Measurements from ENCODE around the gene BMPER. TPM values are rescaled to one million over a fixed set of nuclear protein-coding genes. Genes with fewer than 3 reads are reported as not detected.

BMPER gene
- polyA plus RNA-seq, 1 of the 3 experiments (the other 2 are of a cell fraction), result 20.0 TPM

- no peak for TF ChIP-seq USF2 (IDR thresholded peaks at IDR 0.05; ENCODE audit: borderline replicate concordance, low read depth, low read length)
- TF ChIP-seq EP300 (IDR thresholded peaks at IDR 0.05; ENCODE audit: borderline replicate concordance in 1 of 2, low read depth in 1 of 2, low read length in 1 of 2), result no peak; a peak in 1 of 4 replicates
- 0 out of 2 replicates have a peak, but pooled peaks have one; percentile 51 for TF ChIP-seq ELF1 (IDR thresholded peaks at IDR 0.05)
- peak; percentile 89 for TF ChIP-seq MAX (IDR thresholded peaks at IDR 0.05; ENCODE audit: low read depth)
- TF ChIP-seq EZH2phosphoT487 (IDR thresholded peaks at IDR 0.05; ENCODE audit: borderline replicate concordance, low read depth), result no peak
- no peak for TF ChIP-seq MXI1 (IDR thresholded peaks at IDR 0.05; ENCODE audit: low read depth, low read length)
- no peak for TF ChIP-seq JUND (IDR thresholded peaks at IDR 0.05)
- peak; percentile 58 for TF ChIP-seq TCF12 (IDR thresholded peaks at IDR 0.05)
- peak; percentile 15; the same call in 1 of the 2 replicates for TF ChIP-seq PBX3 (IDR thresholded peaks at IDR 0.05)
- no peak for TF ChIP-seq YY1 (IDR thresholded peaks at IDR 0.05; ENCODE audit: low read depth)
Observed at GRCh38 chr7:33932832-33933468, 27.6 kb downstream of the BMPER start (continued).

GRCh38 chr7:33933611-33934281, 28.4 kb downstream of the BMPER start:
- no peaks in the 10 kb centered on the region for H3K9me2 ChIP-seq
- peak; percentile 31 for DNase-seq

More at GRCh38 chr7:33933611-33934281, 28.4 kb downstream of the BMPER start:
- Histone ChIP-seq H3K4me2 (peak overlapping the region; percentile 77), H3K4me3 (ENCODE audit: low read depth in 2 of 2, low read length in 1 of 2) (0 out of 4 replicates have a peak overlapping the region, but pooled peaks of 1 of the 2 experiments have one; percentile 49), H3K4me1 (ENCODE audit: control insufficient read depth in 1 of 2, insufficient read depth in 2 of 2, low read depth in 1 of 2, low read length in 1 of 2) (peaks cover 19 to 24% of the 10 kb centered on the region in 2 experiments), H3K9ac (peak overlapping the region; percentile 67), H3K27me3 (ENCODE audit: insufficient read depth) (no peaks in the 10 kb centered on the region), H3K27ac (ENCODE audit: low read depth in 2 of 2, low read length in 1 of 2) (peak overlapping the region in 1 of 2 experiments; percentile 91; a peak in 2 of 4 replicates), H3K9me3 (no peaks in the 10 kb centered on the region), H4K20me1 (ENCODE audit: insufficient read depth) (no peaks in the 10 kb centered on the region), H3F3A (replicated peaks; ENCODE audit: insufficient read depth) (peaks cover 13% of the 10 kb centered on the region), H3K79me2 (ENCODE audit: insufficient read depth) (no peaks in the 10 kb centered on the region), H3K36me3 (replicated peaks in 1 of 2; ENCODE audit: control insufficient read depth in 1 of 2, insufficient read depth in 2 of 2, low read length in 1 of 2) (no peaks in the 10 kb centered on the region), H2AFZ (ENCODE audit: low read depth) (peak overlapping the region; percentile 80)
- TF ChIP-seq JUND (IDR thresholded peaks at IDR 0.05), result peak; percentile 63
- peak; percentile 60; the same call in 1 of the 2 replicates for TF ChIP-seq RXRA (IDR thresholded peaks at IDR 0.05; ENCODE audit: borderline replicate concordance, low read depth)
- no peak for TF ChIP-seq USF1 (IDR thresholded peaks at IDR 0.05; ENCODE audit: borderline replicate concordance, low read depth)
- TF ChIP-seq EP300 (IDR thresholded peaks at IDR 0.05; ENCODE audit: borderline replicate concordance in 1 of 2, low read depth in 1 of 2, low read length in 1 of 2), result peak in 1 of 2 experiments; percentile 63; a peak in 1 of 4 replicates
- no peak for TF ChIP-seq NRF1 (IDR thresholded peaks at IDR 0.05; ENCODE audit: low read depth, low read length)
- no peak for TF ChIP-seq CTCF (IDR thresholded peaks at IDR 0.05)
- peak; percentile 57; the same call in 1 of the 2 replicates for TF ChIP-seq YY1 (IDR thresholded peaks at IDR 0.05; ENCODE audit: low read depth)
- TF ChIP-seq EZH2phosphoT487 (IDR thresholded peaks at IDR 0.05; ENCODE audit: borderline replicate concordance, low read depth), result no peak
- peak; percentile 81 for TF ChIP-seq TCF12 (IDR thresholded peaks at IDR 0.05)
- TF ChIP-seq SIN3A (IDR thresholded peaks at IDR 0.05; ENCODE audit: borderline replicate concordance, low read depth, low read length), result no peak
- TF ChIP-seq PBX3 (IDR thresholded peaks at IDR 0.05), result peak; percentile 25; the same call in 1 of the 2 replicates
- TF ChIP-seq FOXJ3 (CRISPR knock-in tag; IDR thresholded peaks at IDR 0.05), result no peak
- TF ChIP-seq TAF1 (IDR thresholded peaks at IDR 0.05; ENCODE audit: borderline replicate concordance, low read depth, low read length), result no peak
- TF ChIP-seq TEAD4 (IDR thresholded peaks at IDR 0.05; ENCODE audit: borderline replicate concordance, insufficient read depth), result peak; percentile 55; the same call in 1 of the 2 replicates
- TF ChIP-seq MAX (IDR thresholded peaks at IDR 0.05; ENCODE audit: low read depth), result peak; percentile 77
- peak; percentile 96 for TF ChIP-seq FOSL2 (IDR thresholded peaks at IDR 0.05; ENCODE audit: borderline replicate concordance, low read depth)
- peak; percentile 40; the same call in 1 of the 2 replicates for TF ChIP-seq POLR2AphosphoS5 (IDR thresholded peaks at IDR 0.05; ENCODE audit: low read depth, low read length)
- WGBS (ENCODE audit: low lambda C conversion rate), result 29% methylated on average over 4 of the region's 4 CpGs
- ChIA-PET CTCF (interaction anchor here (0.6 to 6.3 kb wide), 56 partner anchors 9 to 780 kb away, joined by 3 to 97 read pairs (median 7); partner anchors contain the start of gene BMPER), POLR2A (interaction anchor here (1.0 kb wide), 1 partner anchor 17 kb away, joined by 3 read pairs; no protein-coding TSS in a partner anchor)
